Dermis blood vessel endothelial cell (primary cell): ENCODE measurements around the gene RNF217. TPM values are rescaled to one million over a fixed set of nuclear protein-coding genes. Genes with fewer than 3 reads are reported as not detected.
"Not testable (repeated sequence)": the region's sequence is repeated elsewhere in the genome, so short reads cannot be mapped to it uniquely, and the experiment has no call there.

ENCODE experiments used
- DNase-seq: peaks from one replicate; pipeline ENCODE4 v3.0.0; 2010
- total RNA-seq: library from RNA; depleted of rRNA; stranded (reverse); fragments of >200 nt; gene quantifications from 2 replicates; pipeline ENCODE4 v1.2.3, GENCODE V29; 2014

RNF217 gene
- 17.5 and 41.7 TPM in 2 replicates for total RNA-seq

- peak; percentile 74 for DNase-seq
Measured at GRCh38 chr6:124961777-124962638, at the start of gene RNF217. Gene RNF217 (plus strand): TSS chr6:124962437. CDS start chr6:124962545, 108 bp downstream.

GRCh38 chr6:124913056-124913455 lies 49.2 kb upstream of the RNF217 start:
- DNase-seq = no peak

- DNase-seq = no peak
Measured at GRCh38 chr6:124917769-124918168, 44.5 kb upstream of the RNF217 start.

- DNase-seq = not testable (repeated sequence)
Measured at GRCh38 chr6:124919703-124920102, 42.5 kb upstream of the RNF217 start.

- no peak for DNase-seq
Measured at GRCh38 chr6:124924333-124924759, 37.9 kb upstream of the RNF217 start.

GRCh38 chr6:124926435-124926834 lies 35.8 kb upstream of the RNF217 start:
- no peak for DNase-seq

GRCh38 chr6:124927806-124928205 lies 34.4 kb upstream of the RNF217 start:
- no peak for DNase-seq

- no peak for DNase-seq
Measured at GRCh38 chr6:124928851-124929250, 33.4 kb upstream of the RNF217 start.

GRCh38 chr6:124937645-124938044 lies 24.6 kb upstream of the RNF217 start:
- no peak for DNase-seq

GRCh38 chr6:124941259-124941658 lies 21.0 kb upstream of the RNF217 start:
- DNase-seq = no peak

- no peak for DNase-seq
Measured at GRCh38 chr6:124943658-124944057, 18.6 kb upstream of the RNF217 start.

- no peak for DNase-seq
Measured at GRCh38 chr6:124947971-124948451, 14.2 kb upstream of the RNF217 start.

- DNase-seq = no peak
Measured at GRCh38 chr6:124949706-124950105, 12.5 kb upstream of the RNF217 start.

- DNase-seq = no peak
Measured at GRCh38 chr6:124953808-124954207, 8.4 kb upstream of the RNF217 start.

GRCh38 chr6:124955108-124955856 lies 7.0 kb upstream of the RNF217 start:
- no peak for DNase-seq

- DNase-seq = no peak
Measured at GRCh38 chr6:124956018-124956417, 6.2 kb upstream of the RNF217 start.

- DNase-seq = peak; percentile 20
Measured at GRCh38 chr6:124958149-124958548, 4.1 kb upstream of the RNF217 start.

GRCh38 chr6:124958759-124959354 lies 3.4 kb upstream of the RNF217 start:
- peak; percentile 21 for DNase-seq

- peak; percentile 41 for DNase-seq
Measured at GRCh38 chr6:124960757-124961463, 1.3 kb upstream of the RNF217 start.

GRCh38 chr6:124961464-124961776 lies 817 bp upstream of the RNF217 start:
- DNase-seq = no peak

- peak; percentile 59 for DNase-seq
Measured at GRCh38 chr6:124962639-124963415, 590 bp downstream of the RNF217 start.

GRCh38 chr6:124963416-124963785 lies 1.2 kb downstream of the RNF217 start:
- peak; percentile 50 for DNase-seq
